ENCODE data around the gene SPEF2. TPM values are rescaled to one million over a fixed set of nuclear protein-coding genes. Genes with fewer than 3 reads are reported as not detected.
"Not testable (repeated sequence)": the region's sequence is repeated elsewhere in the genome, so short reads cannot be mapped to it uniquely, and the experiment has no call there.

The SPEF2 gene
- total RNA-seq, 1 donor from 2014 or later: 6.9 TPM

DNA sequence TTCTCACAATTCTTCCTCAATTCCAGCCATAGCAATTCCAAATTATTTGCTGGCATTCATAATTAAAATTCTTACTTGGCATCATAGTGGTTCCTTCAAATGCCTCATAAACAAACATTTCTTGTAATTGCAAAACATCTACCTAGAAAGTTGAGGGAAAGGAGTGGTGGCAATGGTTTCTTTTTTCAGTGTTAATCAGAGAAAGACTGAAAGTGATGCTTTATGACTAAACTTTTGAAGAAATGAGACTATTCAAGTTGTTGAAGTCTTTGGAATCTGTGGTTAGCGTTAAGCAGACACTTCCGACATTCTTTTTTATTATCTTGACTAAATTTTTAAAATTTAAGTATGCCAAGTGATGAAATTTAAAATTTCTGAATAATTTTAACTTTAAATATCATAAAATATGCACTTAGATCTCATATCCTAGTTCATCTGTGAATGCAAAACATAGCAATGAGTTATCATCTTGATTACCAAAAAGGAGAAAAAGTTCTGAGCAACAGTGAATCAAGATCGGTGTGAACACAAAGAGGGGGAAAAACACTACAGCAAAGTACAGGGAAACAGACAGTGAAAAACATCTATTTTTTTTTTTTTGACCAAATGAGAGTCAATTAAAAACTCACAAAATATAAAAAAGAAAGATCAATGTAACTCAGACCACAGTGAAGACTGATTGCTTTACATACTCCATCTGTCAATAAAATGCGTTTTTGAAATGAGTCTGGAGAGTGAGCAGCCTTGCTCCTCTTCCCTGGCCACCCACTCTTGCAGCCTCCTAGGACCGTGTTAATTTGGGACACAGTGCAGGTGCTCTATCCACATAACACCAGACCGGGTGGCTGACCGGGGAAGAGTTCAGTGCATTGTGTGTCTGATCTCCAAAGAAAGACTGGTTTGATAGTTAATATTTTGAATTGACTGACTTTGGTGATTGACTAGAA is 218.4 kb downstream of the SPEF2 start:
- Mint-ChIP-seq H3K9me3 (no peaks in the 10 kb centered on the region), H3K27ac (ENCODE audit: unreplicated experiment) (no peak overlapping the region), H3K4me3 (no peak overlapping the region), H3K27me3 (ENCODE audit: low read depth) (no peaks in the 10 kb centered on the region), H3K36me3 (ENCODE audit: low read depth) (no peaks in the 10 kb centered on the region), H3K4me1 (no peaks in the 10 kb centered on the region)
- DNase-seq (ENCODE audit: low read depth, low spot score): no peak
- TF ChIP-seq, protein P1, sequence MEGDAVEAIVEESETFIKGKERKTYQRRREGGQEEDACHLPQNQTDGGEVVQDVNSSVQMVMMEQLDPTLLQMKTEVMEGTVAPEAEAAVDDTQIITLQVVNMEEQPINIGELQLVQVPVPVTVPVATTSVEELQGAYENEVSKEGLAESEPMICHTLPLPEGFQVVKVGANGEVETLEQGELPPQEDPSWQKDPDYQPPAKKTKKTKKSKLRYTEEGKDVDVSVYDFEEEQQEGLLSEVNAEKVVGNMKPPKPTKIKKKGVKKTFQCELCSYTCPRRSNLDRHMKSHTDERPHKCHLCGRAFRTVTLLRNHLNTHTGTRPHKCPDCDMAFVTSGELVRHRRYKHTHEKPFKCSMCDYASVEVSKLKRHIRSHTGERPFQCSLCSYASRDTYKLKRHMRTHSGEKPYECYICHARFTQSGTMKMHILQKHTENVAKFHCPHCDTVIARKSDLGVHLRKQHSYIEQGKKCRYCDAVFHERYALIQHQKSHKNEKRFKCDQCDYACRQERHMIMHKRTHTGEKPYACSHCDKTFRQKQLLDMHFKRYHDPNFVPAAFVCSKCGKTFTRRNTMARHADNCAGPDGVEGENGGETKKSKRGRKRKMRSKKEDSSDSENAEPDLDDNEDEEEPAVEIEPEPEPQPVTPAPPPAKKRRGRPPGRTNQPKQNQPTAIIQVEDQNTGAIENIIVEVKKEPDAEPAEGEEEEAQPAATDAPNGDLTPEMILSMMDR (conservative IDR thresholded peaks at IDR 0.05): no peak

DNA sequence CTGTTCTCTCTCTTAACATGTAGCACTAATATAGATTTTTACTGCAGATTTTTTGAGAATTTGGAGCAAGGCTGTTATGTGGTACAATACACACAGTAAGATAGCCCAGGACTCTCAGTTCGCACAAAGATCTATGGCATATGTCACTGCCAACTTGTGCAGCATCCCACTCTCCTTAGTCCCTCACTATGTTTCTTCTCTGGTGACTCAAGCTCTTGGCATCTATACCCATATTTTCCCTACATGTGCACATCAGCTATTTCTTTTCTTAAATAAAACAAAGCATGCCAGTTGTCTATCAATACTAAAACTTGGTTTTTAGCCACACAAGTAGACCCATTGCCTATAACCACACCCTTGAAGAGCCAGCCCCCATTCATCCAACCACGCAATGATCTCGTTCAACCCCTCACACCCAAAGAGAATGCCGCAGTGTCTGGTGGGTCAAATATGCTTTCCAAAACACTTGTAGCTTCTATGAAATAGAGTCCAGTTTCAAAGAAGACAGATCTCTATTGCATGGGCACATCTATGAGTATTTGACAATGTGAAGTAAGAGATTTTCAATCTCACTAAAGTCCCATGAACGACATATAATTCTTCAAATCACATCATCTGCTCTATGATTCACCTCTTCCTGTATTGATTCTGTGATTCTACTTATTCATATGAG is 220.8 kb downstream of the SPEF2 start:
- Mint-ChIP-seq H3K9me3 (peaks cover 3% of the 10 kb centered on the region), H3K36me3 (ENCODE audit: low read depth) (no peaks in the 10 kb centered on the region), H3K27me3 (ENCODE audit: low read depth) (no peaks in the 10 kb centered on the region), H3K4me3 (no peak overlapping the region), H3K4me1 (no peaks in the 10 kb centered on the region), H3K27ac (ENCODE audit: unreplicated experiment) (no peak overlapping the region)
- TF ChIP-seq, protein P1 (conservative IDR thresholded peaks at IDR 0.05): no peak
- no peak for DNase-seq (ENCODE audit: low read depth, low spot score)

DNA sequence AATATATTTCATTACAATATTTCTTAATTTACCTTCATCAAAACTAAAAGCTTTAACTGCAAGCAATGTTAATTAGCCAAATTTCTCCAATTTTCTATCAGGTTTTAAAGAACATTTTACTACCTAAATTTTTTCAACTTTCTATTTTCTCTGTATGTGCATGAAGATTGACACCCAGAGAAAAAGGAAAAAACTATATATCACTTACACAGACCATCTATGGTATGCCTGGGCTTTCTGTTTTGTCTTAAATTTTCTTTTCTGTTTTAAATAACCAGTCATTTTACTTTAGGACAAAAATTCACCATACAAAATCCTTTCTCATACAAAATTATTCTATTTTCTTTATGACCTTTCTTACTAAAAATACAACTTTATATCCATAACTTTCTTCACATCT is 225.2 kb downstream of the SPEF2 start:
- H3K4me1 Mint-ChIP-seq: no peaks in the 10 kb centered on the region
- DNase-seq (ENCODE audit: low read depth, low spot score): no peak
- H3K27ac Mint-ChIP-seq (ENCODE audit: unreplicated experiment): no peak overlapping the region
- peaks cover 15% of the 10 kb centered on the region for H3K36me3 Mint-ChIP-seq (ENCODE audit: low read depth)
- H3K27me3 Mint-ChIP-seq (ENCODE audit: low read depth): no peaks in the 10 kb centered on the region
- TF ChIP-seq, protein P1 (conservative IDR thresholded peaks at IDR 0.05): no peak
- no peak overlapping the region for H3K4me3 Mint-ChIP-seq
- peaks cover 7% of the 10 kb centered on the region for H3K9me3 Mint-ChIP-seq

DNA sequence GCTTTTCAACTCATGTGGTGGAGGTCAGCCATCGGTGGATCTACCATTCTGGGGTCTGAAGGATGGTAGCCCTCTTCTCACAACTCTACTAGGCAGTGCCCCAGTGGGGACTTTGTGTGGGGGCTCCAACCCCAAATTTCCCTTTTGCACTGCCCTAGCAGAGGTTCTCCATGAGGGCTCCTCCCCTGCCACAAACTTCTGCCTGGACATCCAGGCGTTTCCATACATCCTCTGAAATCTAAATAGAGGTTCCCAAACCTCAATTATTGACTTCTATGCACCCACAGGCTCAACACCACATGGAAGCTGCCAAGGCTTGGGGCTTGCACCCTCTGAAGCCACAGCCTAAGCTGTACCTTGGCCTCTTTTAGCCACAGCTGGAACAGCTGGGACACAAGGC is 227.8 kb downstream of the SPEF2 start:
- not testable (repeated sequence) for DNase-seq (ENCODE audit: low read depth, low spot score); H3K27me3 Mint-ChIP-seq (ENCODE audit: low read depth); H3K4me1 Mint-ChIP-seq; H3K4me3 Mint-ChIP-seq; H3K27ac Mint-ChIP-seq (ENCODE audit: unreplicated experiment); H3K9me3 Mint-ChIP-seq
- H3K36me3 Mint-ChIP-seq (ENCODE audit: low read depth): peaks cover 15% of the 10 kb centered on the region

DNA sequence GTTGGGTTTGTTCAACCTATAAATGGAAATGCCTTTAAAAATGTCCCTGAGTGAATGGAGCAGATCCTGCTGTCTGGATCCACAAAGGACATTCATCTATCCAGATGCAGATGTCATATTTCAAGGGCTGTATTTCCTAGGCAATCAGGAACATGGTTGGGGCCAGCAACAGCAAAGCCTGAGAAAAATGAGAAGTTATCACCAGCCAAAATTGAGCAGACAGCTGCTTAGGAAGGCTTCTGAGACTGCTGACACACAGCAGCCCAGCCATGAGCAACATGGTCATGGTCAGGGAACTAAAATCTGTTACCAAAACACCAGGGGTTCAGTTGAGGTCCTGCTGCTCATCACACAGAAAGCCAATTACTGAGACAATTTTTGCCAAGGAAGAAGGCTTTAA is 229.8 kb downstream of the SPEF2 start:
- no peaks in the 10 kb centered on the region for H3K27me3 Mint-ChIP-seq (ENCODE audit: low read depth)
- TF ChIP-seq, protein P1 (conservative IDR thresholded peaks at IDR 0.05): no peak
- H3K9me3 Mint-ChIP-seq: peaks cover 7% of the 10 kb centered on the region
- H3K36me3 Mint-ChIP-seq (ENCODE audit: low read depth): peaks cover 15% of the 10 kb centered on the region
- H3K4me1 Mint-ChIP-seq: peaks cover 4% of the 10 kb centered on the region
- DNase-seq (ENCODE audit: low read depth, low spot score): no peak
- H3K4me3 Mint-ChIP-seq: no peak overlapping the region
- no peak overlapping the region for H3K27ac Mint-ChIP-seq (ENCODE audit: unreplicated experiment)

DNA sequence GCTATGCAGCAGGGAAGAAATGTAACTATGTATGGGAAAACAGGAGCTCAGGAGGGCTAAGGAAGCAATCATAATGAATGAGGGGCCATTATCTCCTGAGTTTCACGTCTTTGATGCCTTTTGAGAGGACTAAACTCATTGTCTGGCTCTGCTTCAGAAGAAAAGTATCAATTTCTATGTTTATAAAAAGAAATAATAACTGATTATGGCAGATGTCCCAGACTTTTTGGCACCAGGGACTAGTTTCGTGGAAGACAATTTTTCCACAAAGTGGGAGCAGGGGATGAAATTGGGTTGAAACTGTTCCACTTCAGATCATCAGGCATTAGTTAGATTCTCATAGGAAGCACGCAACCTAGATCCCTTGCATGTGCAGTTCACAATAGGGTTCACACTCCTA is 230.3 kb downstream of the SPEF2 start:
- TF ChIP-seq, protein P1 (conservative IDR thresholded peaks at IDR 0.05): no peak
- H3K9me3 Mint-ChIP-seq: peaks cover 7% of the 10 kb centered on the region
- no peak for DNase-seq (ENCODE audit: low read depth, low spot score)

More for the DNA sequence above, 230.3 kb downstream of the SPEF2 start:
- Mint-ChIP-seq H3K4me1 (peaks cover 9% of the 10 kb centered on the region), H3K4me3 (no peak overlapping the region), H3K27me3 (ENCODE audit: low read depth) (no peaks in the 10 kb centered on the region), H3K27ac (ENCODE audit: unreplicated experiment) (no peak overlapping the region), H3K36me3 (ENCODE audit: low read depth) (peaks cover 15% of the 10 kb centered on the region)

Measured in neural crest cell (in vitro differentiated cells).